ENCODE measurements around the gene DNAI1.
"Not testable (repeated sequence)": the region's sequence is repeated elsewhere in the genome, so short reads cannot be mapped to it uniquely, and the experiment has no call there.

DNAI1 gene

DNA sequence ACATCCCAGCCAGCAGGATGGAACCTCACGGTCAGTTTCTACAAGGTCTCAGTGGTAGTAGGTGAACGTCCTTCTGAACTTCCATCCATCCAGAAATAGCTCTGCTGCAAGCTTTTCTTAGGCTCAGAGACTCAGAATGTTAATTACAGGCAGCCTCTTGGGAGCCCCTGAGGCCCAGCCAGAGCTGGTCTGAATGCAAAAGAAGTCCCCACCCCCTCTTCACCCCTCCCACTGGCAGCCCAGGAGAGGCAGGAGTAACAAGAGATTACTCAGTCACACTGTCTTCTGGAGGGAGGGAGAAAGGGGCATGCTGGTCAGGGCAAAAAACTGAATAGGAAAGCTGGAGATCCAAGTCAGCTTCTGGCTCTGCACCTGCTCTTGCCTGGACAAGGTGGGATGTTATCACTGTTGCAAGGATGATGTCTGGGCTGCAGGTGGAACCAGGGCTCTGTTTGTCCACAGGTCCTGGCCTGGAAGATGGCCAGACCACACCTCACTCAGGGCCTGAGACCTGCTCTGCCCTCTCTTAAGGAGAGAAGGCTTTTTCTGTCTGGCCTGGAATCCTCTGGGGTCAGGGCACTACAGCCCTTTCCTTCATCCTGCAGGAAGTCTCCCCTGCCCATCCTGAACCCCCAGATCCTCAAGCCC, 55.1 kb downstream of the DNAI1 start:
- DNase-seq (ENCODE audit: low spot score), result no peak

DNA sequence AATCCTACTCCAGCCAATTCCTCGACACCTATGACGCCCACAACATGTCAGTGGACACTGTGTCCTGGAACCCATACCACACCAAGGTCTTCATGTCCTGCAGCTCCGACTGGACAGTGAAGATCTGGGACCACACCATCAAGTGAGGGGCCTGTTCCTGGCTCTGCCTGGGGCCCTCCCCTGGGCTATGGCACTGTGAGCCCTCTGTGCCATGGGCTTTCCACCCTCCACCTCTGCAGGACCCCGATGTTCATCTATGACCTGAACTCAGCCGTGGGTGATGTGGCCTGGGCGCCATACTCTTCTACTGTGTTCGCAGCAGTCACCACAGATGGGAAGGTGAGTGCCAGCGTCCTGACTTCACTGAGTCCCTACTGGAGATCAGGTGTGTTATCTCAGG, 55.8 kb downstream of the DNAI1 start:
- no peak for DNase-seq (ENCODE audit: low spot score)

DNA sequence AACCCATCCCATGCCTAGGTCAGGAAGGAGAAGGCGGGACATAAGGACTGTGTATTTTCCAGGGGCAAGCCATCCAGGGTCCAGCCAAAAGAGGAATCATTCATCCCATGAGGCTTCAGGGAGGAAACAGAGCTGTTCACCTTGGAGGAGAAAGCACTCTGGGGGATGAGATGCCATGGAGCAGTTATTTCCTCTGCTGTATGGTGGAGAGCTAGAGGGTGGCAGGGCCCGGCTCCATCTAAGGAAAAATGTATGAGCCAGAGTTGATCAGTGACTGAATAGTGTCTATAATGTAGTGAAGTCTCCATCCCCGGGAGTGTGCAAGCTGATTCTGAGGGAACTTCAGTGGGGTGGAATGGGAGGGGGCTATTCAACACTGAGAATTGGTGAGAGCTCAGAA, 56.2 kb downstream of the DNAI1 start:
- DNase-seq (ENCODE audit: low spot score), result no peak

DNA sequence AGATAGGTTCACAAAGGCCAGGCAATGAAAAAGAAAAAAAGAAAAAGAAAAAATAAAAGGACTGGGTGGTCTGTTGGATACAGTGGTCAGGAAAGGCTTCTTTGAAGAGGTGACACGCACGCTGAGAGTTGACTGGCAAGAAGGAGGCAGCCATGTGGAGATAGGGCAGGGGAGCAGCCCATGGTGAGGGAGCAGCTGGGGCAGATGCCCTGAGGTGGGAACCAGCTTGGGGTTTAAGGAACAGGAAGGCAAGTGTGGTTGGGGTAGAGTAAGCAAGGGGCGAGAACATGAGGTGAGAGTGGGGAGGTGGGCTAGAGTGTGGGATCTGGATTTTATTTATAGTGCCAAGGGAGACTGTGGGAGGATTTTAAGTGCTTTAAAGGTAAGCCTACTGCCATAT, 57.4 kb downstream of the DNAI1 start:
- DNase-seq (ENCODE audit: low spot score), result no peak

DNA sequence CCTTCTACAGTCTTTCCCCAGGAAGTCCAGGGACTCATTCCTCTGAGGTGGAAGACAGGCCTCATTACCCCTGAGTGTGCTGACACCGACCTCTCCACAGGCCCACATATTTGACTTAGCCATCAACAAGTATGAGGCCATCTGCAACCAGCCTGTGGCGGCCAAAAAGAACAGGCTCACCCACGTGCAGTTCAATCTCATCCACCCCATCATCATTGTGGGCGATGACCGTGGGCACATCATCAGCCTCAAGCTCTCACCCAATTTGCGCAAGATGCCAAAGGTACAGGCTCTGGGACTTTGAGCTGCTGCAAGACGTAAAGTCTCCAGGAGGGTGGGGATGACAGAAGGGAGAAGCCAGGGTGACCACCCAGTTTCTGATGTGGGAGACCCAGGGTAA, 58.6 kb downstream of the DNAI1 start:
- DNase-seq (ENCODE audit: low spot score), result no peak

DNA sequence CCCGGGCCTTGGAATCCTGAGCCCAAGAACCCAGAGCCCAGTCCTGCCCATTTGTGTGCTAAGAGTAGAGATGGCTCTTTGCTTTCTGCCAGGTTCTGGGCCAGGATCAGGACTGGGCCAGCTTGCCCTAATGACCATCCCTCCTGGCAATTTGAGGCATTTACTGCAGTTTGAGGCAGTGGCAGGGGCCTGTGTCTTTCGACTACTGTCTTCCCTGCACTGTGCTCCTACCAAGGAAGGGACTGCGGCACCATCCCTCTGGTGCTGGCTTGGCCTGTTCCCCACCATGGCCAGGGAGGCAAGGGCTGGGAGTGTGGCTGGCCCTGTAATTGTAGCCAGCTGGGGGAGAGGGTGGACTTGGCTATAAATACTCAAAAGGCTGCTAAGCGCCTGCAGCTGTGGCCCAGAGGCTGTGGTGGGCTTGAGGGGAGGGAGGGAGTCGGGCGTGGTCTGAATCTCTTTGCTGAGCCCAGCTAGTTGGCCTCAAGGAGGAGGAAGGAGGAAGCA, 59.6 kb downstream of the DNAI1 start:
- DNase-seq (ENCODE audit: low spot score), result no peak

DNA sequence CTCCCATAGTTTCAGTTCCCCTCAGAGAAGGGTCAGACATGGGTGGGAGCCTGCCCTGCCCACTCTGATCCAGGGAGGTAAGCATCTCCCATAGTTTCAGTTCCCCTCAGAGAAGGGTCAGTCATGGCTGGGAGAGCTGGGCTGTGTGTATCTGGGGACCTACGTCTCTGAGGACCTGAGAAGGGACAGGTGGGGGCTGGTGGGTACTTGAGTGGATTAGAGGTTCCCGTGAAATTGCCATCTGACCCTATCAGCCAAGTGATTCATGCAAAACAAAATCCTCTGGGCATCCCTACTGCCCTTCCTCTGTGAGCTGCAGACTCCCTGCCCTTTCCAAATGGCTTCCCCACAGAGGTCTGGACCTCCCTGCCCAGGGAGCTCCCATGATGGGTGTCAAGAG, 60.3 kb downstream of the DNAI1 start:
- no peak for DNase-seq (ENCODE audit: low spot score)

DNA sequence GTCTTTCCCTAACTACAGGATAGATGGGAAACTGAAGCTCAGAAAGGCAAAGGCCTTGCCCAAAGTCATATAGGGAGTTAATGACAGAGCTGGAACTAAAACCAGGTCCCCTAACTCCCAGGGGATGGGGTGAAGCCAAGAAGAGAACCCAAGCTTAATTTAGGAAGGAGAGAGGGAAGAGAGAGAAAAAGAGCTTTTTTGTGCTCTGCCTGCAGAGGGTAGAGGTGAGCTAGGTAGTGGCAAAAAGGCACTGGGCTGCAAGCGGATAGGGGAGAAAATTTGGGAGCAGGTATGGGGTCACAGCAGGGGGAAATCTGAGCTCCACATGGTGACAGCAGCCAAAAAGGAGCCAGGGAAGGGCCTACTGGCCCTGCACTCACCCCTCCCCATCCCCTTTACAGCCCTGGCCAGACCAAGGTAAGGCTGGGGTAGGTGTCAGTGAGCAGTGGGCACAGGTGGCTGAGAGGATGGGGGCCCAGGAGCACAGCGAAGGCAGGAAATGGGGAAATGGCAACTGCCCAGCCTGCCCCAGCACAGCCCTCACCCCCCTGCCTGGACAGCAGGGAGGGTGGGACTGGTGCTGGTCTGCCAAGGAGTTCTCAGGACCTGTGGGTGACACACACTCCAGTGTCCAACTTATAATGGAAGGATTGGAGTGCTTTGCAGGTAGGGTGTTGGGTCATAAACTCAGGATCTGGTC, 60.9 kb downstream of the DNAI1 start:
- DNase-seq (ENCODE audit: low spot score), result no peak

DNA sequence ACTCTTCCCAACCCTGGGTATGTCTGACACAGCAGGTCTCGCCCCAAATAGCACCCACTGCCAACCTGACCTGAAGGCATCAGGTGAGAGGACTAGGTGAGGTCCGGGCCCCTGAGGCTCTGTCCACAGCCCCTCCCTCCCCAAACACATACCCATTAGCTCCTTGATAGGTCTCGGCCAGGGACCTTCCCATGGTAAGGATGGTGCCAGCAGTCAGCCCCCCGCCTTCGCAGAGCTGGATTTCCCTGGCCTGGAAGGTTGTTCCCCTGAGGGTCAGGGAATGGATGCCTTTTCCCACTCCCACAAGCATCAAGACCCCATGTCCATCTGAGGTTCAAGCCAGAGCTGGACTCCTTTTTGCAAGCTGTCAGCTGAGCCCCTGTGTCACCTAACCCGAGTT, 61.5 kb downstream of the DNAI1 start:
- no peak for DNase-seq (ENCODE audit: low spot score)

DNA sequence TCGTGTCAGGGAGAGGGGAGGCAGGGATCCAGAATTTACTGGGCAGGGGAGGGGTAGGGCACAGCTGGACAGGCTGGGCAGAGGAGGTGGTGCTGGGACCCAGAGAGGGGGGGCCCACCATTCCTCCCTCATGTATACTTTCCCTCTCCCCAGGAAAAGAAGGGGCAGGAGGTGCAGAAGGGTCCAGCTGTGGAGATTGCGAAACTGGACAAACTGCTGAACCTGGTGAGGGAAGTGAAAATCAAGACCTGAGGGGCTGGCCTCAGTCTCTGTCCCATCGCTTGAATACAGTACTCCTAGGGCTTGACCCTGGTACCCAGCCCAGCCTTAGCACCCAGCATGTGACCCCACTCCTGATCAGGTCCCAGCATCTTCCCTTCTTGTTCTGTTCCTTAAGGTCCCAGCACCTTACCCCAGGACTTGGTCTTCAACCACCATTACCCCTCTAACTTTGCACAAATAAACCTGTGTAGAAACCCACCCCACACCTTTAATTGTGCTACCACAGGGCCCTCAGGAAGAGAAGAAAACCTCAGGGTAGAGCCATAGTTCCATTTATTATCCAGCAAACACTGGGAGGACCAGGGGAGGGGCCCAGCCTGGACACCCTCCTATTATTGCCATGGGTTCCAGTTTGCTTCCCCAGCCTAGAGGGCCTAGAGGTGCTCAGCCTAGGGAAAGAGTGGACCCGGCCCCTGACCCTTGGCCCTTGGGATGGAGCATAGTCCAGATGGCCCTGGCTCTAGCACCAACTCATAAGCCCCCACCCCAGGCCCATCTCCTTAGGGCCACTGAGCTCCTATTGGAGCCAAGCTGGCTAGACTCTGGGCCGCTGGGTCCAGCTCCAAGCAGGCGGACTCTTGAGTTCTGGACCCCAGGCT, 62.1 kb downstream of the DNAI1 start:
- no peak for DNase-seq (ENCODE audit: low spot score)

DNA sequence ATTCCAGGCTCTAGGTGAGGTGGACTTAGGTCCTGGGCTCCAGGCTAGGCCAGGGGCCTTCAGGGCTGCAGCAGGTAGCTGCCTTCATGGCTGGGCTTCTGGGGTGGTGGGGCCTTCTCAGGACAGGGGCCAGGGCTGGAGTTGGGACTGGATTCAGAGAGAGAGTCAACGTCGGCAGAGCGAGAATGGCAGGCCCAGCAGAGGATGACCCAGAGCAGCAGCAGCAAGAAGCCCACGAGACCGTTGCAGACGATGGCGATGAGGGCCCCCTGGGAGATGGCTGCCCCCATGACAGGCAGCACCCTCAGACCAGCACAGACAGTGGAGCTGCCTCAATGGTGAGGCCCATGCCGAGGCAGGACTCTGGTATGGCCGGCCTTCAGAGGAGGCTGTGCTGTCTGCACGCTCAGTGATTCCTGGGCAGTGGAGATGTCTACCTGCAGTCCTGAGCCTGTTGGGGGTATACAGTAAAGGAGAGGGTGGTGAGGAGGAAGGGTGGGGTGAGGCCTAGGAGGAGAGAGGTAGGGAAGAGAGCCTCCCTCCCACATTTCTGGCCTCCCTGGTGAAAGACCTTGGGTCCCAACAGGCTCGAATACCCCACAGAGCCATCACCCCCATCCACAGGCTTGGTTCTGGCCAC, 62.9 kb downstream of the DNAI1 start:
- DNase-seq (ENCODE audit: low spot score), result no peak

DNA sequence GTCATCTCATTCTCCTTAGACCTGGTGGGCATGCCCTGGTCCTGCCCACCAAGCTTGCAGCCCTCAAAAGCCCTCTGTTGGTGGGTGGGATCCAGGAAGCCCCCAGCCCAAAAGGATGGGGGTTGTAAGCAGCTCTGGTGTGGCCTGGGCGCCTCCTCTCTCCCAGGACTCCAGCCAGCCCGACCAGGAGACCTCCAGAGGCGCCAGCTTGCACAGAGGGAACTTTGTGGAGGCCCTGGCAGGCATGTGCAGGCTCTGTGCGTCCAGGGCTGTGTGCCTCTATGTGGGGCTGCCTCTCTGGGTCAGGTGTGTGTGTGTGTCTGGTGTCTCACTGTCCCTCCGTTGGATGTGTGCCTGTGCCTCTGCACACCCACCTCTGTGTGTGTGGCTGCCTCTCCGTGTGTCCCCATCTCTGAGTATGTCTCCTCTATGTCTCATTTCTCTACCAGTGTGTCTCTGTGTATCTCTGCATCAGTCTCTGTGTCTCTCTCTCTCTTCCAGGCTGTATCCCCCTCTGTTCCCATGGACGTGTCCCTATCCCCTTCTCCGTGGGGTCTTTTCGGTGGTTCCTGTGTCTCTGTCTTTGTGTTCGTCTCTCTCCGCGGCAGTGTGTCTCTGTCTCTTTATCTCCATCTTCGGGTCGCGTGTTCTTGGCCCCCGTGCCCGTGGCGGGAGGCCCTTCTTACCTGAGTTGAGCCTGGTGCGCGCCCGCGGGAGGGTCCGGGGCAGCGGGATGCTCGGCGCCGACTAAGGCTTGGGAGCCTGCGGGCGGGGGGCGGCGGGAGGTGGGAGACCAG, 63.7 kb downstream of the DNAI1 start:
- DNase-seq (ENCODE audit: low spot score), result no peak

DNA sequence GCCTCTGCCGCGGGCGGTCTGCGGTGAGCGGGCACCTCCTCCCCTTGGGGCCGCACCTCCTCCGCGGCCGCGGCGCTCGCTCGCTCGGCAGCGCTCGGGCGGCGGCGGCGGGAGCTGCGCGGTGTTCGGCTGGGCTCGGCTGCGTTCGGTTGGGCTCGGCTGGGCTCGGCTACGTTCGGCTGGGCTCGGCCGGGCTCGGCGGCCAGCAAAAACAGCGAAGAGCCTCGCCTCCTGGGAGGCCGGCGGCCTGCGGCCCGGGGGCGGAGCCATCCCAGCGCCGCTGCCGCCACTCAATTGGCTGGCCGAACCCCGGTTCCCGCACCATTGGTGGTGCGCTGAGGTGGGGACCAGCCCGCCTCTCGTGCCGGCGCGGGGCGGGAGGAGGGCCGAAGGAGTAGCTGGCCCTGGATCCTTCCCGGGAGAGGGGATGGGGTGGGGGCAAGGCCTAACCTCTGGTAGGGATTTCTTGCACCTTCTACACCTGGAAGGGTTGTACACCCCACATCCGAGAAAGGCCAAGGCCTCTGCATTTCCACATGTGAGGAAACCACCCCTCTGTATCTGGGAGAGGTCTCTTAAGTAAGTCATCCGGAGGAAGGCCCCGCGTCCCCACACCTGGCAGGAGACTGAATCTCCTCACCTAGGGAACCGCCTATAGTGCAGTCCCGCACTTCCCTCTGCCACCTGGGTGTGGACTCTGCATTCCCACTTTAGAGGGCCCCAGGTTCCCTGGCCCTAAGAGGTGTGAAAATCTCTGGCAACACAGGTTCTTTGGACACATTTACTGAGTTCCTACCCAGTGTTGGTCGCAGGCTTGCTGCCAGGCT, 64.6 kb downstream of the DNAI1 start, which contains the start of gene ENHO:
ENHO (minus strand) TSS at position 20 of the 827 bp plus-strand sequence. CDS start 1,295 bp downstream, outside the sequence.
- DNase-seq (ENCODE audit: low spot score), result peak; percentile 99

DNA sequence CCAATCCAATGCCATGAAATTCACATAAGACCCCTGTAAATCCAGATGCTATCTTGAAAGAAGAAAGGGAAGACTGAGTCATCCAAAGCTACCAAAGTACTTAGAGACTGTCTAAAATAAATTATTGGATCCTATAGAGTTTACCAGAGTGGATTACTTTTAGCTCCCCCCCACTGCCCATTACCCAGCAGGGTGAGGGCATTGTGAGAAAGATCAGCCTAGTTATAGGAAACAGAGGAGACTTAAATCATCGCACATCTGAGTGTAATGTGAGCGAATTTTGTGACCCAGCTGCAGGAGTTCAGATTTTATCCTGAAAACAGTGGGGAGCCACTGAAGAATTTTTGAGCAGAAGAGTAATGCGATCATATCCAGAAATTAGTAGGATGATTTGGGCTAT, 65.7 kb downstream of the DNAI1 start:
- no peak for DNase-seq (ENCODE audit: low spot score)

DNA sequence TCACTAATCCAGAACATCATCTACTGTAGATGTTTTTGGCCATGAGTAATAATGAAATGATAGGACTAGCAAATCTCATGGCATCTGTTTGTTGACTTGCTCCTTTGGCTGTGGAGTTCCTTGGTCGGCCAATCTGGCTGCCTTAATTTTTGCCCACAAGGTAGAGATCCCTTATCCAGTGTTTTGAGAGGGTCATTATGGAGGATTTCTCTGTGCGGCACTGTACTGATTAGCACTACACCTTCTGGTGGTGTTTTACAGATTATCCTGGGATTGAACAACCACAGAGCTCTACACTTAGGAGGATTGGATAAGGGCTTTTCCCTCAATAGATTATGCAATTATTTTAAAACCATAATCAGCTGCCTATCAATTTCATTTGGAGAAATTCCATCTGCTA, 67.4 kb downstream of the DNAI1 start:
- no peak for DNase-seq (ENCODE audit: low spot score)

DNA sequence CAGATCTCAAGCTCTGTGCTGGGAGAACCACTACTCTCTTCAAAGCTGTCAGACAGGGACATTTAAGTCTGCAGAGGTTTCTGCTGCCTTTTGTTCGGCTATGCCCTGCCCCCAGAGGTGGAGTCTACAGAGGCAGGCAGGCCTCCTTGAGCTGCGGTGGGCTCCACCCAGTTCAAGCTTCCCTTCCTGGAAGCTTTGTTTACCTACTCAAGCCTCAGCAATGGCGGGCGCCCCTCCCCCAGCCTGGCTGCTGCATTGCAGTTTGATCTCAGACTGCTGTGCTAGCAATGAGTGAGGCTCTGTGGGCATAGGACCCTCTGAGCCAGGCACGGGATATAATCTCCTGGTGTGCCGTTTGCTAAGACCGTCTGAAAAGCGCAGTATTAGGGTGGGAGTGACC, 73.4 kb downstream of the DNAI1 start:
- not testable (repeated sequence) for DNase-seq (ENCODE audit: low spot score)

DNA sequence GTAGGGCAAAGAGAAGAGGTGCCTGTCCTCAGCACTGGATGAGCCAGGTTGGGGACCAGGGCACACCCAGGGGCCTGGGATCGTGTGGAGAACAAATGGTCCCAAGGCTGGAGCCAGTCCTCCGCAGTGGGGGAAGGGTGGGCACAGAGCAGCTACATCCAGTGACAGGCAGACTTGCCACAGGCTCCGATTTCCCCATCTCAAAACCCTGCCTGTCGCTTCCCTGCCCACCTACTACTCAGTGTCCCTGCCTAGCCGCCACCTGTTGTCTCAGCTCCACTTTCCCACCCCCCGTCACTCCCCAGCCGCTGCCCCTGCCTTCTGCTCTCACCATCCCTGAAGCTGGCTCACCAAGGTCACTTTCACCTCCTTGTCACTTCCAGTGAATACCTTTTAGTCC, 78.1 kb downstream of the DNAI1 start:
- no peak for DNase-seq (ENCODE audit: low spot score)

DNA sequence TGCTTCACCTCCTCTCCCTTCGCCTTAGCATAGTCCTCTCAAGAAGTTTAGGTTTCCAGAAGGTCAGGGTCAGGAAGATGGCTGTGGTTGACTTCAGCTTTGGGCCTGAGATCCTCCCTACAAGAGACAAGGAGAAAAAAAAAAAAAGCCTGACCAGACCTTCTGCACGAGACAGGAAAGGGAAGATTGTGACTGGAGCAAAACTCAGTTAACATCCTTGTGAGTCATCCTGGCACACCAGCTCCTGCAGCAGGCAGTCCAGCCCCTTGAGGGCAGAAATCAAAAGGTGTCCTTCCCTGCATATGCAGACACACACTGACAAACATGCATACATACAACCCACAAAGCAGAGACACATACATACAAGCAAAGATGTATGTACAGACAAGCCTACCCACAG, 82.2 kb downstream of the DNAI1 start:
- peak; percentile 46 for DNase-seq (ENCODE audit: low spot score)

DNA sequence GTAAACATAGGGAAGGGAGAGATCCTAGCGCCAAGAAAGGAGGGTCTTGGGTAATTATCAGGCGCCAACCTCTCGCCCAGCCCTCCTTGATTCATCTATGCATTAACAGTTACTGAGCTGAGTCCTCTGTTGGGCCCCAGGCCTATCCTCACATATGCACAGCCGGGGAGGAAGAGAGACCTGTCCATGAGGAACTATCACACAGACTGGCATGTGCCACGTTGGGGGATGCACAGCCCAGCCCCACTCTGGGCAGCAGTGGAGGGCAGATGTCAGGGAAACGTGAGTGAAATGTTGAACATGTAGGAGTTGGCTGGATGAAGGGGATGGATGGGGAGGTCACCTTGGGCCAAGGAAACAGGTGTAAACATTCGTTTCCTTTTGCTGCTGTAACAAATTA, 82.9 kb downstream of the DNAI1 start:
- DNase-seq (ENCODE audit: low spot score), result no peak

DNA sequence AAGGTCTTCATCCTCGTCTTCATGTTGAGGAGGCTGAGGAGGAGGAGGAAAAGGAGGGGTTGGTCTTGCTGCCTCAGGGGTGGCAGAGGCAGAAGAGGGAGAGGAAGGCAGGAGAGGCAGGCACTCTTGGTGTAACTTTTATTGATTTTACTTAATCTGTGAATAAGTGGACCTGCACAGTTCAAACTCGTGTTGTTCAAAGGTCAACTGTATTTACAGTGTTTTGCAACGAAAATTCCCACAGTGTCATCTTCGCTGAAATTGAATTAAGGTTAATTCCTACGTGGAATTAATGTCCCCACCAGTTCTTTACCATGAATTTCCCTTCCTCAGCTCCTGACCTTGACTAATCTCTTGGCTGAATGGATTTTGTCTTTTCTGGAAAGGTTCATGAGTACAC, 85.4 kb downstream of the DNAI1 start:
- DNase-seq (ENCODE audit: low spot score), result no peak

DNA sequence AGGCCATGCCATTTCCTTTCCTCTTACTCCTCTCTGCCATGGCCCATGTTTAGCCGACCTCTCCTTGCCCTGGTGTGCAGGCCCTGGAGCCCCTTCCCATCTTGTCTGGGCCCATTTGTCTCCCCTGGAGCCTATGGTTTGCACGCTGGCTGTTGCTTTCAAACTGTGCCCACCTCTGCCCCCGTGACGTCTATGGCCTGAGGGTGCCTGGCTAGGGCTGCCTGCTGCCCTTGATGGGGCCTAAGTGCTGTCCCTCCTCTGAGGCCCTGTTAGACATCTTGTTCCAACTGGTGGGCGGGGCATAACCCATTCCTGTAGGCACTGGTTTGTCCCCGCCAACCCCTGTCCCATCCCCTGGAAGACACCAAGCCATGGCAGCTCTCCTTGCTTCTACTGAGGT, 86.9 kb downstream of the DNAI1 start:
- DNase-seq (ENCODE audit: low spot score), result no peak
